HuH-7 (cell line): ENCODE data around the gene ANKRD44.

Experiments
- DNase-seq: peaks from one replicate; pipeline ENCODE4 v3.0.0; 2011; ENCODE audit warnings: low spot score

The ANKRD44 gene

GRCh38 chr2:197179744-197180498 lies 130.7 kb downstream of the ANKRD44 start:
- DNase-seq: no peak

GRCh38 chr2:197176522-197176921 lies 134.1 kb downstream of the ANKRD44 start:
- DNase-seq: no peak

GRCh38 chr2:197174539-197175094 lies 136.0 kb downstream of the ANKRD44 start:
- no peak for DNase-seq

GRCh38 chr2:197171582-197171981 lies 139.0 kb downstream of the ANKRD44 start:
- no peak for DNase-seq

GRCh38 chr2:197170208-197170607 lies 140.4 kb downstream of the ANKRD44 start:
- DNase-seq: no peak

- DNase-seq: peak; percentile 80
Measured at GRCh38 chr2:197168705-197169104, 141.9 kb downstream of the ANKRD44 start.

DNA sequence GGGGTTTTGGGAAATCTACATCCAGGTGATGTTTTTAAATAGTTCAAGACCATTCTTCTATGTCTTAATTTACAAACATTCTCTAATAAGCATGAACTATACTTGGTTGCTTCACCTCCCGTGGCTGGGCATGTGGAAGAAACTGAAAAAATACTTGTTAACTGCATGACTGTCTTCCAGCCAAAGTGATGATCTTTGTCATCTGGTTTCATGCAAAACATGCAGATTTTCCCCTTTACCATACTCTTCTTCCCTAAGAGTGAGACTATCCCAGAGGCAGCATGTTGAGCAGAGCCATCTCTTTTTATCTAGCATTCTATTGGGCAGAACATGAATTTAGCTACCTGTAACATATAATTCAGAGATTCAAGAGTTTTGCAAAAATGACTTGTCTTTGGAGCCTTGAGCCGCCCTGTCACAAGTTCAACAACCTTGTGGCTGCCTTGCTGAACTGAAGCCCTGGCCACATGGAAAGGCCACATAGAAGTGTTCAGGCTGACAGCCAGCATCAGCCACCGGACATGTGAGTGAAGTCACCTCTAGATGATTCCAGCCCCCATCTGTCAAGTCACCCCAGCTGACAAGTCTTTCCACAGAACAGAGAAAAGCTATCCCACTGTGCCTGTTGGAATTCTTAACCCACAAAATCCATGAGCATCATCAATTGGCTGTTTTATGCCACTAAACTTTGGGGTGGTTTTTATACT lies 142.8 kb downstream of the ANKRD44 start:
- no peak for DNase-seq

- DNase-seq: no peak
Measured at GRCh38 chr2:197165020-197165419, 145.6 kb downstream of the ANKRD44 start.

DNA sequence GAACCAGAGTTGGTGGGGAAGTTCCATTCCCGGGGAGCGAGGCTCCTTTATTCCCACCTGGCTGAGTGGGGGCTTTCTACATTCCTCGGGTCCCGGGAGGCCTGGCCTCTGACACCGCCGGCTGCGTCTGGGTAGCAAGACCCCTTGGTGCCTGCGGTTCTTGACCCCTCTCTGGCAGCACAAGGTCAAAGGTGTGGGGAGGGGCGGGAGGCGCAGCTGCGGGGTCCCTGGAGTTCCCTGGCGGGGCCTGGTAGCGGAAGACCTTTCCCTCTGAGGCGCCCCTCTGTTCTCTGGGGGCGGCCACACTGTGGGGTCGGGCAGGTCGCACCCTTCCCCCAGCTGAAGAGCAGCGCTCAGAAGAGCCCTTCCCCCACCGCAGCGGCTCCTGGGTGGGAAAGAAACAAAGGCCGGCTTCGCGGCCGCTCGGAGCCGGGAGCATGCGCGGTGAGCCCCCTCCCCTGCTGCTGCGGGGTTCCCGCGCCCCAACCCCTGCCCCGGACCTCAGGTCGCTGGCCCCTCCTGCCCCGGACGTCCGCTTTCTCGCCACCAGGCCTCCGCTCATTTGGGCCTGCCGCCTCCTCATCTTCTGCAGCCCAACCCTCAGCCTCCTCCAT lies 146.3 kb downstream of the ANKRD44 start:
- DNase-seq: no peak

GRCh38 chr2:197163712-197164140 lies 146.9 kb downstream of the ANKRD44 start:
- DNase-seq: no peak

DNA sequence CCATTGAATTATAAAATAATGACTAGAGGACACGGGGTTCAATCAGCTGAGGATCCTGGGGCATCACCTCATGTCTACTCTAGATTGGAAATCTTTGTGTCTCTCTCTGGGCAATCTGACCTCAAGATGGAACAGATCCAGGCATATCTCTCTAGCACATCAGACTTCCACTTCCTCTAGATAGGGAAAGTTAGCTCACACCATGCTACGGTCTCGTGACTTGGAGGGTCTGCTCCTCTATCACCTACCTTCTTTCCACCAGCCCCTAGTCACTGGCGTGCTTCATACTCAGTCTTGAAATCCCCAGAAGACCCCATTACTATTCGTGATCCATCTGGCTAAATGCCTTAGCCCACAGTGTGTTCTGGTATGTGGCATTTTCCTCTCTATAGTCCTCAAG lies 148.8 kb downstream of the ANKRD44 start:
- no peak for DNase-seq

DNA sequence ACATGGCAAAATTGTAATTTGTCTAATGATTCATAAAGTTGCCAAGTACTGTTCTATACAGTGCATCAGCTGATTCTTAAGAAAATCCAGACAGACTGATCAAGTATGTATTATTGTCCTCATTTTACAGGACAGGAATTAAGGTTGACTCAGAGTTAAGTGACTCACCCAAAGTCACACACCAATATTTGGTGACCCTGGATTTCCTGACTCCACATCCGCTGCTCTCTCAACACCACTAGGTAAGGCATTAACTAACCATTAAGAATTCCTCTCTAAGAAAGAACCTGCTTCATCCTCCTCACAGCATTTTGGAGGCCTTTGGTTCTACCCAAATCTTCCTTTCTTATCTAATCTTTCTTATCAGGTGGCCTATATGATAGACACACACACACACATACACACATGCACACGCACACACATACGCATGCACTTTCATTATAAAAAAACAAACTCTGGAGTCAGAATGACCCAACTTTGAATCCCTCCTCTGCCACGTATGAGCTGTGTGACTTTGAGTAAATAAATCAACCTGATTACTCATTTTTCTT lies 150.8 kb downstream of the ANKRD44 start:
- DNase-seq: no peak

DNA sequence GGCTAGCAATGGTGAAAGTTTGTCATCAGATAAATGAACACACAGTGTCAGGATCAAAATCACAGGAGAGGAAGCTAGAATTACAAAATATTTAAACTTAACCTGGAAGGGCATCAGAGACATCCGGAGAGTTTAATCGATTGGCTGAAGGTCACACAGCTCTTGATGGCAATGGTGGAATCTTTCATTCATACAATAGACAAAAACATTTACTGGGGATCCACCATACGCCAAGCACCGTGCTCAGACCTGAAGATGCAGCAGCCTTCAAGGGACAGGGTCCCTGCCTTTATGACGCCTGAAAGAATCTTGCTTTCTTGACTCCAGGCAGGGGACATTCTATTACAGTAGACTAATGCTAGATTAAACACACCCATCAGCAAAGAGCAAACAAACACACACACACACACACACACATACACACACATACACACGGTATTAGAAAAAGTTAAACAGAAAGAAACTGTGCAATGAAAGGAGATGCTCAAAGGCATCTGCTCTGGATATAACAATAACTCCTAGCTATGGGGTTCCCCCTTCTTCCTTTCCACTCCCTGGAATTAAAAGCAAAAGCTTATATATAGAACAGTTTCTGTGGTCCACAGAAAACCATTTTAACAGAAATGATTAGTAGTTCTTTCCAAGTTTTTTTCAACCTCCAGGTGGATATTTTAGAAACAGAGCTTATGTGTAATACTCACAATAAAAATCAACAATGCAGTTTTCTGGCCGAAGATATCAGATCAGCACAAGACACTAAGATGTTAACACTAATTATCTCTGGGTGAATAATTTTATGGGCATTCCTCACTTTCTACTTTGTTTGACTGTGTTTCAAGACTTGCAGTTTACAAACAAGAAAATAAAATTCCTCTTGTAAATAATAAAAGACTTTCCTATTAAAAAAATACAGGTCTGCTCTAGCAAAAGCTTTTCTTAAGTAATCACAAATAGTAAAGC lies 151.7 kb downstream of the ANKRD44 start:
- DNase-seq: no peak

DNA sequence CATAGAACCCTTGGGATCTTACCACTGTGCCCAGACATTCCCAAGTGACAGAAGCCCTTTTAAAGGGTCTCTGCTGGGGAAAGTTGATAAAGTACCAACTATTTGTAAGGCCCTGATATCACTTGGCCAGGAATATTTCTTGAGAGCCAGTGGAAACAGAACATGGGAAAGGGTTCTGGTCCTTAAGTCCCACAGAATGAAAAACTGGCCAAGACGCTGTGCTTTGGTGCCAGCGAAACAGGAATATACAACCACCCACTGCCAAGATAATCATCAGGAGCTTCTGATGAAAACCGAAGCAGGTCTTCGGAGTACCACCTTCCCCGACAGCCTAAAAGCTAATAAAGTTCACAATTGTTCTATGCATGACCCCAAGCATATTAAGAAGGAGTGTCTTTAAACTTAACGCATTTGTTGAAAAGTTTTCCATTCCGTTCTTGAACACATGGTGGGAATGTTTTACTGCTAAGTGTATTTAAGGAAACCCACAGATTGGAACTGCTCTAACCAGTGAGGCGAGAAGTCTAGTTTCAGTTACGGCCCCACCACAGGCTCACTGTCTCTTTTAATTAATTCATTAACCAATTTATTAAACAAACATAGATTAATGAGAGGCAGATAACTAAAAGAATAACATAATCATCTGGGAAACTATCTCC lies 152.6 kb downstream of the ANKRD44 start:
- no peak for DNase-seq

DNA sequence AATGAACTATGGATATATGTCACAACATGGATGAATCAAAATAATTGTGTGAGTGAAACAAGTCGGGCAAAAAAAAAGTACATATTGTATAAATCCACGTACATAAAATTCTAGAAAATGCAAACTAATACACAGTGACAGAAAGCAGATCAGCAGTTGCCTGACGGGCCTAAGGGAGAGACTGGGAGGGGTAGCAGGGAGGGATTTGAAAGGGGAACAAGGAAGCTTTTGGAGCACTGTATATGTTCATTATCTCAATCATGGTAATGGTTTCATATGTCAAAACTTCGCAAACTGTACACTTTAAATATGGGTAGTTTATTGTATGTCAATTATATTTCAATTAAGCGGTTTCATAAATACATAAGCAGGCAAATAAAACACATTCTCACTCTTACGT lies 153.8 kb downstream of the ANKRD44 start:
- no peak for DNase-seq

DNA sequence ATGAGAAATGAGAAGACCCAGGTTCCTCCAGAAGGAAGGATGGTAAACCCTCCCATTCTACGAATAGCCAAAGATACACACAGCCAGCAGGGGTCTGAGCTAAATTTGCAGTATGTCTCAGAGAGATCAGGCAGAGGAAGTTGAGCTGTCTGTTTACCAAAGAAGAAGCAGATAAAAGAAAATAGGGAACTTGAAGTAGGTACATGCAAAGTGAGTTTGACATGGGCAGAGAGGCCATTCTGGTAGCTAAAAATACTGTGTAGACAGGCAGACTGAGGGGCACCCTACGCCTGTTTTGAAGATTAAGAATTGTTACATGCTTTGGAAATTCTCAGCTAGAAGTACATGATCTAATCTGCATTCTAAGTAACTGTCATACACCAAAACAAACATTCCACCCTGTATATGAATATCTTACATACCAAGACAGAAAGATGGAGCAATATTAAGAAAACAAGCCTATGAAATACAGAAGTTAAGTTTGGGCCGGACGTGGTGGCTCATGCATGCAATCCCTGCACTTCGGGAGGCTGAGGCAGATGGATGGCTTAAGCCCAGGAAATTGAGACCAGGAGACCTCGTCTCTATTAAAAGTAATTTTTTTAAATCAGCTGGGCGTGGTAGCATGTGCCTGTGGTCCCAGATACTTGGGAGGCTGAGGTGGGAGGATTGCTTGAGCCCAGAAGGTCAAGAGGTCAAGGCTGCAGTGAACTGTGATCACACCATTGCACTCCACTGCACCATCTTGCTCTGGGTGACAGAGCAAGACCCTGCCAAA lies 157.9 kb downstream of the ANKRD44 start:
- DNase-seq: no peak

DNA sequence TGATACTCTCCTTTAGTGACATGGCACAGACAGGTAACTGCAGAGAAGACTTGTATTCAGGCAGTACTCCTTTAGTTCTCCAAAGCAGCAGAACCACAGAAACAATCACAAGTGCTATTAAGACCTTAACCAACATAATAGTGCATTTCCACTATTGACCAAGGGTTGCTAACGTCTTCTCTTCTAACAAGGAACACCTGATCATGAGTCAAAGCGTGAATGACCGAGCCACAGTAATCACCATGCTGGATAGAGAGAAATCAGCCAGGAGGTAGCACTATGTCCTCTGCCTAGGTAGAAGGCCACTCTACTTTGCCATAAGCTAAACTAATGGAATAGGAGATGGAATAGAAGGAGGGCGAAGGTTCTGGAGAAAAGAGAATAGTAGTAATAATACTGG lies 161.0 kb downstream of the ANKRD44 start:
- DNase-seq: no peak

DNA sequence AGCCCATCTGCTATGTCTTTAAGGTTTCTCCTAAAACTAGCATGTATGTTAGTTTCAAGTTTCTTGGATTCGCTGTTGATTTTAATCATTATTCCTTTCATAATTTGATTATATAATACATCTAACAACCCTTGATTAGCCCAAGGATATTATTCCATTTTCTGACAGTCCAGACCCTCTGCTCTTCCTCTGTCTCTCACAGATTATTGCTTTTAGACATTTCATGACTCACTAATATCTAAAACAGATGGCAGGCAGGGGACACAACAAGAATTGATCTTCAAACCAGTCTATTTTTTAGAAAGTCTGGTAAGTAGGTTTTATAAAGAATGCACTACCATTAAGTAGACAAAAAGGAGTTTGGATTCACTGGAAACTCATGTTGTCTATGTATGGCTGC lies 162.2 kb downstream of the ANKRD44 start:
- no peak for DNase-seq

DNA sequence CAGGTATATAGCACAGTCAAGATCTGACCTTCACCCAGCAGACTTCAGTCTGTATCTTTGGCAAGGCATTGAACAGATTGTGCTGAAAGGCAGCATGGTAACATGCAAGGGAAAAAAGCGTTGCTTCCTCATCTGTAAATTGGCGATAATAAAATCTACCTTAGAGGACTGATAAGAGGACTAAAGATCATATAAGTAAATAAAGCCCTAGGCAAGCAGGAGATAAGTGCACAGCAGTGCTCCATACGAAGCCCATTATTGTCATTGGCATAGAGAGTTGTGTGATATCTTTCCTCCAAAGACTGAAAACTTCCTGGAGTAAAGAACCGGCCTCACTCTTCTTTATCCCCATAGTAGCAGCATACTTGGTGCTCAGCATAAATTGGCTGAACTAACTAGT lies 162.6 kb downstream of the ANKRD44 start:
- no peak for DNase-seq

DNA sequence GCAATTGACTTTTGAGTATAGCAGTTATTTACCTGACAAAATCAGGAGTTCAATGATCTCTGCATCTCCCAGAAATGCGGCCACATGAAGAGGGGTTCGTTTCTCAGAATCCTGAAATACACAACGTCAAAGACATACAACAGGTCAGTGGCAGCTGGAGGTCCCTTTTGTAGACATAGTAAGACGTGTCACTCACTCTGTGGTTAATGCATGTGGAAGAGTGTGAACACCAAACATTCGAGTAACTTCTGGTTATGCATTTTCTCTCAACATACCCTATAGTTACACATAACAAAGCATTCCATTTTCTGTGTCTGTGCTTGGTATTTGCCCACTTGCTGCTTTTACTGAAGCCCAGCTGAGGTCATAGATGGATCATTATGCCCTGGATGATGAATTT lies 163.6 kb downstream of the ANKRD44 start:
- DNase-seq: no peak
